Ectodermal cell (in vitro differentiated cells): ENCODE data around the gene CACNG5.

ENCODE experiments used
- H3K27ac ChIP-seq: 2 replicates; pipeline ENCODE4 v1.7.0; 2013; ENCODE audit warnings: mild to moderate bottlenecking, low read depth, low read length; ENCODE audit not compliant: insufficient read depth, poor library complexity, severe bottlenecking
- H3K27me3 ChIP-seq: 2 replicates; pipeline ENCODE4 v1.7.0; 2013; ENCODE audit warnings: mild to moderate bottlenecking, low read length; ENCODE audit not compliant: insufficient read depth, control insufficient read depth, poor library complexity, severe bottlenecking
- H3K36me3 ChIP-seq: one replicate; pipeline ENCODE4 v1.7.0; 2013; ENCODE audit warnings: low read length; ENCODE audit not compliant: control insufficient read depth, insufficient read depth
- H3K4me1 ChIP-seq: one replicate; pipeline ENCODE4 v1.7.0; 2013; ENCODE audit warnings: low read length; ENCODE audit not compliant: control insufficient read depth, insufficient read depth
- H3K4me3 ChIP-seq: 2 replicates; pipeline ENCODE4 v1.7.0; 2013; ENCODE audit warnings: low read depth, low read length, control low read depth; ENCODE audit not compliant: insufficient read depth
- H3K9me3 ChIP-seq: 2 replicates; pipeline ENCODE4 v1.7.0; 2013; ENCODE audit warnings: mild to moderate bottlenecking, low read length, moderate library complexity; ENCODE audit not compliant: control insufficient read depth
- WGBS, 2 experiments: methylation state at CpG; one replicate each; pipeline ENCODE4 v1.1.7; 2013; ENCODE audit warnings: missing lambda C conversion rate in 2 of 2; 5-methylcytosine and 5-hydroxymethylcytosine counted together

CACNG5 gene

GRCh38 chr17:66915792-66916191 lies 80.9 kb downstream of the CACNG5 start:
- WGBS, 2 experiments: 88 to 94% methylated on average over 11 of the region's 11 CpGs
- Histone ChIP-seq H3K36me3 (no peaks in the 10 kb centered on the region), H3K27me3 (no peaks in the 10 kb centered on the region), H3K4me3 (no peak overlapping the region), H3K9me3 (no peaks in the 10 kb centered on the region), H3K4me1 (no peaks in the 10 kb centered on the region), H3K27ac (no peak overlapping the region)

DNA sequence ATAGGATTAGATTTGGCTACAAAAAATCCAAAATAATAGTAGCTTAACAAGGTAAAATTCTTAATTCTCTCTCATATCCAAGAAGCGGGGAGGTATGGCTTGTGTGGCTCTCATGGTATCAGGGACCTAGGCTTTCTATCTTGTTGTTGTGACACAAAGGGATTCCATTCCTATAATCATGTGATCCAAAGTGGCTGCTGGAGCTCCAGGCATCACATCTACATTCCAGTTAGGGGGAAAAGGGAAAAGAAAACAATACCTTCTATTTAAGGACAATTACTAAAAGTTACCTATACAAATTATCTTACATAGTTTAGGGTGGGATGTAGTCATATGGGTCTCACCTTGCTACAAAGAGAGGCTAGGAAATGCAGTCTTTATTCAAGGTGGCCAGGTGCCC lies 82.0 kb downstream of the CACNG5 start:
- WGBS, 2 experiments: 71 to 92% methylated on average over 1 of the region's 1 CpG
- H3K27me3 ChIP-seq: no peaks in the 10 kb centered on the region
- no peaks in the 10 kb centered on the region for H3K9me3 ChIP-seq
- H3K4me1 ChIP-seq: no peaks in the 10 kb centered on the region
- no peaks in the 10 kb centered on the region for H3K36me3 ChIP-seq
- no peak overlapping the region for H3K4me3 ChIP-seq
- no peak overlapping the region for H3K27ac ChIP-seq

DNA sequence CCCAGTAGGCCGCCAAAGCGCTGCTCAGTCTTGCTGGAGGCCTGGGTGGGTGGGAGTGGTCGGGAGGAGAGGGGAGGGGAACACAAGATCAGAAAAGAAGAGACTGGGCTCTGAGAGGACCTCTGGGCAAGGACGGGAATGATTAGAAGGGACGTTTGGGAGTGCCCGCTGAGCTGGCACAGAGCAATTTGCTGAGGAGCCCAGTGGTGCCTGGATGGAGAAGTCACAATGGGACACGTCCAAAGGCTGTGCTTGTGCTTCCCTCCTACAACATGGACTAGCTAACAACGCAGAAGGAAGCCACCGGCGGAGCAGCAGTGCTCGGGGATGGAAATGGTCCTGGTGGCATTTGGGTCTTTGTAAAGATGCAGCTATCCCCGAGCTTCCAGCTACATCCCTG lies 84.0 kb downstream of the CACNG5 start:
- Histone ChIP-seq H3K9me3 (no peaks in the 10 kb centered on the region), H3K27ac (no peak overlapping the region), H3K27me3 (no peaks in the 10 kb centered on the region), H3K36me3 (no peaks in the 10 kb centered on the region), H3K4me1 (no peaks in the 10 kb centered on the region), H3K4me3 (no peak overlapping the region)
- 90 to 91% methylated on average over 12 of the region's 12 CpGs for WGBS, 2 experiments

- Histone ChIP-seq H3K27me3 (no peaks in the 10 kb centered on the region), H3K4me1 (no peaks in the 10 kb centered on the region), H3K4me3 (no peak overlapping the region), H3K27ac (no peak overlapping the region), H3K36me3 (no peaks in the 10 kb centered on the region), H3K9me3 (no peaks in the 10 kb centered on the region)
- 91 to 94% methylated on average over 9 of the region's 9 CpGs for WGBS, 2 experiments
These were observed 85.5 kb downstream of the CACNG5 start for GRCh38 chr17:66920435-66920834.

DNA sequence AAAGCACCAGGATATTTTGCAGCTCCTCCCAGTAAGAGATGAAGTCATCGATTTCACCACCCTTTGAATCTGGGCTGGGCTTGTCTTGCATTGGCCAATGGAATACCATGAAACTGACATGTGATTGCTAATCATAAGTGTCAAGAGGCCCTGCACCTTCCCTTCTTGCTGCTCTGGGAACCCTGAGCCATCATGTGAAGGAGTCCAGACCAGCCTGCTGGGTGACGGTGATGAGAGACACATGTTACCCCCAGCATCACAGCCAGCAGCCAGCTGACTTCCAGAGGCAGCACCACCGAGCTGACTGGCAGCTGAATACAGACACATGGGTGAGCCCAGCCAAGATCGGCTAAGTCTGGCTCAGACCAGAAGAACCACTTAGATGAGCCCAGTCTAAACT lies 86.0 kb downstream of the CACNG5 start:
- Histone ChIP-seq H3K9me3 (no peaks in the 10 kb centered on the region), H3K36me3 (no peaks in the 10 kb centered on the region), H3K27ac (no peak overlapping the region), H3K27me3 (no peaks in the 10 kb centered on the region), H3K4me3 (no peak overlapping the region), H3K4me1 (no peaks in the 10 kb centered on the region)
- WGBS, 2 experiments: 92 to 93% methylated on average over 4 of the region's 4 CpGs

- Histone ChIP-seq H3K27ac (no peak overlapping the region), H3K36me3 (no peaks in the 10 kb centered on the region), H3K4me1 (no peaks in the 10 kb centered on the region), H3K9me3 (no peaks in the 10 kb centered on the region), H3K4me3 (no peak overlapping the region), H3K27me3 (no peaks in the 10 kb centered on the region)
- WGBS, 2 experiments: 50 to 53% methylated on average over 1 of the region's 1 CpG
These were observed 89.0 kb downstream of the CACNG5 start for GRCh38 chr17:66923886-66924285.

- 91 to 94% methylated on average over 8 of the region's 8 CpGs for WGBS, 2 experiments
These were observed 91.0 kb downstream of the CACNG5 start for GRCh38 chr17:66925811-66926500.

GRCh38 chr17:66928949-66929348 lies 94.0 kb downstream of the CACNG5 start:
- H3K27me3 ChIP-seq: no peaks in the 10 kb centered on the region
- H3K36me3 ChIP-seq: no peaks in the 10 kb centered on the region
- no peaks in the 10 kb centered on the region for H3K9me3 ChIP-seq
- no peaks in the 10 kb centered on the region for H3K4me1 ChIP-seq
- no peak overlapping the region for H3K27ac ChIP-seq
- H3K4me3 ChIP-seq: no peak overlapping the region
- 92 to 95% methylated on average over 5 of the region's 5 CpGs for WGBS, 2 experiments

More at GRCh38 chr17:66925811-66926500, 91.0 kb downstream of the CACNG5 start:
- no peak overlapping the region for H3K27ac ChIP-seq
- no peaks in the 10 kb centered on the region for H3K36me3 ChIP-seq
- H3K4me1 ChIP-seq: no peaks in the 10 kb centered on the region
- H3K27me3 ChIP-seq: no peaks in the 10 kb centered on the region
- no peak overlapping the region for H3K4me3 ChIP-seq
- no peaks in the 10 kb centered on the region for H3K9me3 ChIP-seq

DNA sequence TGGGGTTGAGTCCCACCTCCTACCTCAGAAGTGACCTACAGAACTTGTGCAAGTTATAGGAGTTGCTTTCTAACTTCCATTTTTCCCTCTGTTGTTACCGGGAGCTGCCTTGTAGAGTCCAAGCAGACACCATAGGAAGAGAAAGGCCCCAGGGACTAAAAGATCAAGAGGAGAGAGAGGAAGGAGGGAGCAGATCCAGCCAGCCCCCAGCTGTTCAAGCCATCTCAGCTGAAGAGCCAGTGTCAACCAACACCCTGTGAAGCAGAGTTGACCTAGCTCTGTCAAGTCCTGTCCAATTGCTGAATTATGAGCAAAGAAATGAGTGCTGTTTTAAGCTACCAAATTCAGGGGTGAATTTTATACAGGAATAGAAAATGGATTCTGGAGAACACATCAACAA lies 94.7 kb downstream of the CACNG5 start:
- Histone ChIP-seq H3K36me3 (no peaks in the 10 kb centered on the region), H3K27ac (no peak overlapping the region), H3K4me1 (no peaks in the 10 kb centered on the region), H3K9me3 (no peaks in the 10 kb centered on the region), H3K27me3 (no peaks in the 10 kb centered on the region), H3K4me3 (no peak overlapping the region)
- WGBS, 2 experiments: 41 to 73% methylated on average over 1 of the region's 1 CpG

DNA sequence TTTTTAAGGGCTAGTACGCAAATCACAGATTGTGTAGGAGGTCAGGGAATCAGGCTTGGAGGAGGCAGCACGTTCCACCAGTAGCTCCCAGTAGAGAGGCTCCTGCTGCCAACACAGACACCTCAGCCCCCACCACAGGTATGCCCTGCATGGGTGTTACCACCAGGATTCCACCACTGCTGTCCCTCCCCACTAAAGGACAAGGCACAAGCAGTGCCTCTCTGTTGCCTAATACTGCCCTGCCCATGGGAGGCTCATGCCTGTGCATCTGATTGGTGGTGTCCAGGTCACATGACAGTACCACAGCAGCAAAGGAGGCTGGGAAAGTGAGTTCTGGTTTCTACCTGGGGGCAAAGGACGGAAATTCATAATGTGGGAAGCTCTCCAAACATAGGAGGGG lies 96.0 kb downstream of the CACNG5 start:
- H3K27me3 ChIP-seq: no peaks in the 10 kb centered on the region
- H3K27ac ChIP-seq: no peak overlapping the region
- no peaks in the 10 kb centered on the region for H3K4me1 ChIP-seq
- H3K9me3 ChIP-seq: no peaks in the 10 kb centered on the region
- no peaks in the 10 kb centered on the region for H3K36me3 ChIP-seq
- 85 to 94% methylated on average over 3 of the region's 3 CpGs for WGBS, 2 experiments
- no peak overlapping the region for H3K4me3 ChIP-seq

- H3K27me3 ChIP-seq: no peaks in the 10 kb centered on the region
- H3K9me3 ChIP-seq: no peaks in the 10 kb centered on the region
- no peaks in the 10 kb centered on the region for H3K4me1 ChIP-seq
- H3K36me3 ChIP-seq: no peaks in the 10 kb centered on the region
- 88 to 97% methylated on average over 2 of the region's 2 CpGs for WGBS, 2 experiments
- no peak overlapping the region for H3K4me3 ChIP-seq
- no peak overlapping the region for H3K27ac ChIP-seq
These were observed 97.4 kb downstream of the CACNG5 start for GRCh38 chr17:66932311-66932710.
